K562 (cell line): ENCODE results near the gene FES. TPM values are rescaled to one million over a fixed set of nuclear protein-coding genes. Genes with fewer than 3 reads are reported as not detected.

Source experiments
- CBX2 ChIP-seq: fragments of 200-600 bp; sonication (generic); IDR thresholded peaks from one replicate; pipeline ENCODE4 v1.6.1; 2012; ENCODE audit warnings: mild to moderate bottlenecking, low read length, inconsistent platforms; ENCODE audit not compliant: insufficient read depth, poor library complexity, severe bottlenecking
- CEBPG ChIP-seq, 3 experiments: fragments of 200-800 bp in 1 of 3; sonication (Bioruptor generic) in 1 of 3; sonication (generic) in 1 of 3; formaldehyde crosslinking in 1 of 3; IDR thresholded peaks in 2 of 3; conservative IDR thresholded peaks in 1 of 3; 2 replicates each; pipeline versions ENCODE4 v1.6.1 to v1.8.0; 2016 to 2022; ENCODE audit warnings: missing compliant biosample characterization in 2 of 3, missing genetic modification characterization in 2 of 3, mild to moderate bottlenecking in 1 of 3, missing genetic modification reagents in 1 of 3
- CTBP1 ChIP-seq: fragments of 450-650 bp; IDR thresholded peaks from 2 replicates; pipeline ENCODE4 v1.6.1; 2016; ENCODE audit warnings: borderline replicate concordance
- DDX20 ChIP-seq: fragments of 450-650 bp; IDR thresholded peaks from 2 replicates; pipeline ENCODE4 v1.6.1; 2016; ENCODE audit warnings: missing genetic modification characterization, low read depth, mild to moderate bottlenecking, missing compliant biosample characterization, moderate library complexity
- GATA2 ChIP-seq: sonication (generic); formaldehyde crosslinking; IDR thresholded peaks from 2 replicates; pipeline ENCODE4 v1.4.0; 2020; ENCODE audit warnings: mild to moderate bottlenecking, missing genetic modification reagents
- KAT8 ChIP-seq: fragments of 450-650 bp; IDR thresholded peaks from 2 replicates; pipeline ENCODE4 v1.6.1; 2016; ENCODE audit warnings: low read depth, mild to moderate bottlenecking
- SP1 ChIP-seq: sonication (generic); formaldehyde crosslinking; IDR thresholded peaks from 2 replicates; pipeline ENCODE4 v1.8.1; 2022; ENCODE audit warnings: mild to moderate bottlenecking, missing genetic modification reagents
- TARDBP ChIP-seq: fragments of 450-650 bp; IDR thresholded peaks from 2 replicates; pipeline ENCODE4 v1.6.1; 2016
- ZFPM2 ChIP-seq: fragments of 250-450 bp; sonication (Bioruptor Pico); IDR thresholded peaks from 2 replicates; pipeline ENCODE4 v1.5.1; 2022; ENCODE audit warnings: mild to moderate bottlenecking
- ZNF282 ChIP-seq: sonication (generic); formaldehyde crosslinking; IDR thresholded peaks from 2 replicates; pipeline ENCODE4 v1.8.1; 2023; ENCODE audit warnings: missing genetic modification reagents
- polyA plus RNA-seq, 8 experiments: library from polyadenylated mRNA; depleted of rRNA in 4 of 8; stranded (reverse) in 5 of 8; unstranded in 3 of 8; fragments of >200 nt; fragmentation: Nextera tagmentation in 2 of 8; fragmentation: Illumina TruSeq in 1 of 8; extraction: Ambion mirVana in 2 of 8; extraction: Trizol in 1 of 8; gene quantifications; 2 replicates each; pipeline versions ENCODE4 v1.2.1 to v1.2.3, GENCODE V29; 2011 to 2014; ENCODE audit warnings: inconsistent platforms in 1 of 8, missing spikeins in 1 of 8
- total RNA-seq, 7 experiments: library from RNA; depleted of rRNA in 6 of 7; stranded (reverse); fragments of >200 nt in 6 of 7; fragmentation: Illumina TruSeq in 2 of 7; extraction: Trizol in 2 of 7; gene quantifications; 2 replicates each; pipeline versions ENCODE4 v1.2.1 to v1.2.3, GENCODE V29; 2011 to 2021; ENCODE audit warnings: low replicate concordance in 1 of 7
- TF ChIP-seq, protein P1 (sequence below): fragments of 250-450 bp; sonication (Bioruptor Pico); IDR thresholded peaks from 2 replicates; pipeline ENCODE4 v1.4.0; 2020; ENCODE audit warnings: mild to moderate bottlenecking, moderate library complexity
- TF ChIP-seq, protein P2 (sequence below): IDR thresholded peaks from 2 replicates; pipeline ENCODE4 v1.6.1; 2011; ENCODE audit warnings: borderline replicate concordance, low read depth, mild to moderate bottlenecking, moderate library complexity, low read length; ENCODE audit not compliant: insufficient read depth, poor library complexity, severe bottlenecking
- TF ChIP-seq, protein P3 (sequence below): sonication (generic); formaldehyde crosslinking; IDR thresholded peaks from 2 replicates; pipeline ENCODE4 v1.8.1; 2023; ENCODE audit warnings: mild to moderate bottlenecking, missing genetic modification reagents
- TF ChIP-seq, protein P4 (sequence below): sonication (generic); formaldehyde crosslinking; IDR thresholded peaks from 2 replicates; pipeline ENCODE4 v1.8.0; 2022; ENCODE audit warnings: mild to moderate bottlenecking, low read depth, missing genetic modification reagents
- TF ChIP-seq, protein P5 (sequence below): fragments of 450-650 bp; formaldehyde crosslinking; IDR thresholded peaks from 2 replicates; pipeline ENCODE4 v1.4.0; 2022; ENCODE audit warnings: missing genetic modification characterization

Gene FES
- total and polyA plus RNA-seq, 9 of the 15 experiments (the other 6 are each of a cell fraction or from before 2014, with no cell fraction given), result 0.38 to 2.6 (median 0.82) TPM

DNA sequence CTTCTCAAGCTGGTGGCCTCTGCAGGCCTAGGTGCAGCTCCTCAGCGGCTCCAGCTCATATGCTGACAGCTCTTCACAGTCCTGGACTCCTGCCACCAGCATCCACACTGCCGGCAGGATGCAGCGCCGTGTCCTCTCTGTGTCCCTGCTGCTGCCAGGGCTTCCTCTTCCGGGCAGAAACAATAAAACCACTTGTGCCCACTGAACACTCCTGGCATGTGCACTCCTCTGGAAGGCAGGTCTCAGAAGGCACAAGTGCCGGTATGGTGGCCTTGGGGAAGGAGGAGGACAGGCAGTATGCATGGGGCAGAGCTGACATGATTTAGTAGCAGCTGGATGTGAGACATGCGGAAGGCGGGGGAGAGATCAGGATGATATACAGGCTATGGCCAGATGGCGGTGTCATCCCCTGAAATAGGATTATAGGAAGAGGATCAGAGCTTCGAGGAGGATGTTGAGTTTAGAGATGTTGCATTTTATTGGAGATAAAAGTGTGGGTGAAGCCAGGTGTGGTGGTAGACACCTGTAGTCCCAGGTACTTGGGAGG, 11.3 kb downstream of the FES start (continued):
- TF ChIP-seq, protein P1, sequence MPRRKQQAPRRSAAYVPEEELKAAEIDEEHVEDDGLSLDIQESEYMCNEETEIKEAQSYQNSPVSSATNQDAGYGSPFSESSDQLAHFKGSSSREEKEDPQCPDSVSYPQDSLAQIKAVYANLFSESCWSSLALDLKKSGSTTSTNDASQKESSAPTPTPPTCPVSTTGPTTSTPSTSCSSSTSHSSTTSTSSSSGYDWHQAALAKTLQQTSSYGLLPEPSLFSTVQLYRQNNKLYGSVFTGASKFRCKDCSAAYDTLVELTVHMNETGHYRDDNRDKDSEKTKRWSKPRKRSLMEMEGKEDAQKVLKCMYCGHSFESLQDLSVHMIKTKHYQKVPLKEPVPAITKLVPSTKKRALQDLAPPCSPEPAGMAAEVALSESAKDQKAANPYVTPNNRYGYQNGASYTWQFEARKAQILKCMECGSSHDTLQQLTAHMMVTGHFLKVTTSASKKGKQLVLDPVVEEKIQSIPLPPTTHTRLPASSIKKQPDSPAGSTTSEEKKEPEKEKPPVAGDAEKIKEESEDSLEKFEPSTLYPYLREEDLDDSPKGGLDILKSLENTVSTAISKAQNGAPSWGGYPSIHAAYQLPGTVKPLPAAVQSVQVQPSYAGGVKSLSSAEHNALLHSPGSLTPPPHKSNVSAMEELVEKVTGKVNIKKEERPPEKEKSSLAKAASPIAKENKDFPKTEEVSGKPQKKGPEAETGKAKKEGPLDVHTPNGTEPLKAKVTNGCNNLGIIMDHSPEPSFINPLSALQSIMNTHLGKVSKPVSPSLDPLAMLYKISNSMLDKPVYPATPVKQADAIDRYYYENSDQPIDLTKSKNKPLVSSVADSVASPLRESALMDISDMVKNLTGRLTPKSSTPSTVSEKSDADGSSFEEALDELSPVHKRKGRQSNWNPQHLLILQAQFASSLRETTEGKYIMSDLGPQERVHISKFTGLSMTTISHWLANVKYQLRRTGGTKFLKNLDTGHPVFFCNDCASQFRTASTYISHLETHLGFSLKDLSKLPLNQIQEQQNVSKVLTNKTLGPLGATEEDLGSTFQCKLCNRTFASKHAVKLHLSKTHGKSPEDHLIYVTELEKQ (CRISPR knock-in tag), result no peak
- TF ChIP-seq ZFPM2 (CRISPR knock-in tag) (no peak), KAT8 (no peak), DDX20 (tag) (no peak), ZNF282 (CRISPR knock-in tag) (no peak), CBX2 (no peak), TARDBP (no peak), CEBPG (CRISPR knock-in tag; IDR thresholded peaks at IDR 0.05) (no peak), CEBPG (tag; conservative IDR thresholded peaks at IDR 0.05 in 1 of 2, IDR thresholded peaks at IDR 0.05 in 1 of 2) (no peak), CTBP1 (peak; percentile 87), SP1 (CRISPR knock-in tag) (peak; percentile 53; the same call in 1 of the 2 replicates), GATA2 (CRISPR knock-in tag) (peak; percentile 38; the same call in 1 of the 2 replicates)
- TF ChIP-seq, protein P2, sequence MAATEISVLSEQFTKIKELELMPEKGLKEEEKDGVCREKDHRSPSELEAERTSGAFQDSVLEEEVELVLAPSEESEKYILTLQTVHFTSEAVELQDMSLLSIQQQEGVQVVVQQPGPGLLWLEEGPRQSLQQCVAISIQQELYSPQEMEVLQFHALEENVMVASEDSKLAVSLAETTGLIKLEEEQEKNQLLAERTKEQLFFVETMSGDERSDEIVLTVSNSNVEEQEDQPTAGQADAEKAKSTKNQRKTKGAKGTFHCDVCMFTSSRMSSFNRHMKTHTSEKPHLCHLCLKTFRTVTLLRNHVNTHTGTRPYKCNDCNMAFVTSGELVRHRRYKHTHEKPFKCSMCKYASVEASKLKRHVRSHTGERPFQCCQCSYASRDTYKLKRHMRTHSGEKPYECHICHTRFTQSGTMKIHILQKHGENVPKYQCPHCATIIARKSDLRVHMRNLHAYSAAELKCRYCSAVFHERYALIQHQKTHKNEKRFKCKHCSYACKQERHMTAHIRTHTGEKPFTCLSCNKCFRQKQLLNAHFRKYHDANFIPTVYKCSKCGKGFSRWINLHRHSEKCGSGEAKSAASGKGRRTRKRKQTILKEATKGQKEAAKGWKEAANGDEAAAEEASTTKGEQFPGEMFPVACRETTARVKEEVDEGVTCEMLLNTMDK, result no peak
- TF ChIP-seq, protein P3, sequence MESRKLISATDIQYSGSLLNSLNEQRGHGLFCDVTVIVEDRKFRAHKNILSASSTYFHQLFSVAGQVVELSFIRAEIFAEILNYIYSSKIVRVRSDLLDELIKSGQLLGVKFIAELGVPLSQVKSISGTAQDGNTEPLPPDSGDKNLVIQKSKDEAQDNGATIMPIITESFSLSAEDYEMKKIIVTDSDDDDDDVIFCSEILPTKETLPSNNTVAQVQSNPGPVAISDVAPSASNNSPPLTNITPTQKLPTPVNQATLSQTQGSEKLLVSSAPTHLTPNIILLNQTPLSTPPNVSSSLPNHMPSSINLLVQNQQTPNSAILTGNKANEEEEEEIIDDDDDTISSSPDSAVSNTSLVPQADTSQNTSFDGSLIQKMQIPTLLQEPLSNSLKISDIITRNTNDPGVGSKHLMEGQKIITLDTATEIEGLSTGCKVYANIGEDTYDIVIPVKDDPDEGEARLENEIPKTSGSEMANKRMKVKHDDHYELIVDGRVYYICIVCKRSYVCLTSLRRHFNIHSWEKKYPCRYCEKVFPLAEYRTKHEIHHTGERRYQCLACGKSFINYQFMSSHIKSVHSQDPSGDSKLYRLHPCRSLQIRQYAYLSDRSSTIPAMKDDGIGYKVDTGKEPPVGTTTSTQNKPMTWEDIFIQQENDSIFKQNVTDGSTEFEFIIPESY, result peak; percentile 60; the same call in 1 of the 2 replicates
- TF ChIP-seq, protein P4, sequence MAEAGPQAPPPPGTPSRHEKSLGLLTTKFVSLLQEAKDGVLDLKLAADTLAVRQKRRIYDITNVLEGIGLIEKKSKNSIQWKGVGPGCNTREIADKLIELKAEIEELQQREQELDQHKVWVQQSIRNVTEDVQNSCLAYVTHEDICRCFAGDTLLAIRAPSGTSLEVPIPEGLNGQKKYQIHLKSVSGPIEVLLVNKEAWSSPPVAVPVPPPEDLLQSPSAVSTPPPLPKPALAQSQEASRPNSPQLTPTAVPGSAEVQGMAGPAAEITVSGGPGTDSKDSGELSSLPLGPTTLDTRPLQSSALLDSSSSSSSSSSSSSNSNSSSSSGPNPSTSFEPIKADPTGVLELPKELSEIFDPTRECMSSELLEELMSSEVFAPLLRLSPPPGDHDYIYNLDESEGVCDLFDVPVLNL, result no peak
- TF ChIP-seq, protein P5, sequence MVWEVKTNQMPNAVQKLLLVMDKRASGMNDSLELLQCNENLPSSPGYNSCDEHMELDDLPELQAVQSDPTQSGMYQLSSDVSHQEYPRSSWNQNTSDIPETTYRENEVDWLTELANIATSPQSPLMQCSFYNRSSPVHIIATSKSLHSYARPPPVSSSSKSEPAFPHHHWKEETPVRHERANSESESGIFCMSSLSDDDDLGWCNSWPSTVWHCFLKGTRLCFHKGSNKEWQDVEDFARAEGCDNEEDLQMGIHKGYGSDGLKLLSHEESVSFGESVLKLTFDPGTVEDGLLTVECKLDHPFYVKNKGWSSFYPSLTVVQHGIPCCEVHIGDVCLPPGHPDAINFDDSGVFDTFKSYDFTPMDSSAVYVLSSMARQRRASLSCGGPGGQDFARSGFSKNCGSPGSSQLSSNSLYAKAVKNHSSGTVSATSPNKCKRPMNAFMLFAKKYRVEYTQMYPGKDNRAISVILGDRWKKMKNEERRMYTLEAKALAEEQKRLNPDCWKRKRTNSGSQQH (CRISPR knock-in tag), result no peak
